ENCODE data around the gene FYCO1. TPM values are rescaled to one million over a fixed set of nuclear protein-coding genes. Genes with fewer than 3 reads are reported as not detected.
"Not testable (repeated sequence)": the region's sequence is repeated elsewhere in the genome, so short reads cannot be mapped to it uniquely, and the experiment has no call there.

FYCO1 gene
- total RNA-seq, 1 experiment from 2014 or later, result 10.9 TPM

DNA sequence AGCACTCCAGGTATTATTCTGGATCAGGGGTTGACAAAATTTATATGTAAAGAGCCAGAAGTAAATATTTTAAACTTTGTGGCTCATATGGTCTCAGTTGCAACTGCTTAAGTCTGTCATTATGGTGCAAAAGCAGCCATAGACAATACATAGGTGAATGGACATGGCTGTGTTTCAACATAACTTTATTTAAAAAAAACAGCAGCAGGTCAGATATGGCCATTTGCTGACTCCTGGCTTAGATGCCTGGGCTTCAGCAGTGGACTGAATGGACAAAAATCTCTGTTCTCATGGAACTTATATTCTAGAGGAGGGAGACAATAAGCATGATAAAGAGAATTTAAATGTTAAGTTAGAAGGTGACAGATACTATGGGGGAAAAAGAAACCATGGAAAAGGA, 11.7 kb upstream of the FYCO1 start:
- Histone ChIP-seq H3K4me1 (no peaks in the 10 kb centered on the region; the same call in 1 of the 2 replicates), H3K36me3 (ENCODE audit: control insufficient read depth, insufficient read depth, low read length) (no peaks in the 10 kb centered on the region), H3K27me3 (replicated peaks; ENCODE audit: control insufficient read depth, insufficient read depth, low read length) (no peaks in the 10 kb centered on the region), H3K9me3 (no peaks in the 10 kb centered on the region), H3K4me3 (ENCODE audit: low read depth, low read length) (no peak overlapping the region)
- BruUV-seq (replicated peaks), result no TSS peak
- H3K36me3 Mint-ChIP-seq (ENCODE audit: insufficient read depth, unreplicated experiment), result no peaks in the 10 kb centered on the region
- no peaks in the 10 kb centered on the region for H3K27me3 Mint-ChIP-seq (ENCODE audit: insufficient read depth, unreplicated experiment)
- H3K4me3 Mint-ChIP-seq (ENCODE audit: unreplicated experiment), result no peak overlapping the region
- intact Hi-C loops (cut with micrococcal nuclease; ENCODE audit: unreplicated experiment), result no loop called here
- no peaks in the 10 kb centered on the region for H3K9me3 Mint-ChIP-seq (ENCODE audit: unreplicated experiment)
- TF ChIP-seq, protein P1, sequence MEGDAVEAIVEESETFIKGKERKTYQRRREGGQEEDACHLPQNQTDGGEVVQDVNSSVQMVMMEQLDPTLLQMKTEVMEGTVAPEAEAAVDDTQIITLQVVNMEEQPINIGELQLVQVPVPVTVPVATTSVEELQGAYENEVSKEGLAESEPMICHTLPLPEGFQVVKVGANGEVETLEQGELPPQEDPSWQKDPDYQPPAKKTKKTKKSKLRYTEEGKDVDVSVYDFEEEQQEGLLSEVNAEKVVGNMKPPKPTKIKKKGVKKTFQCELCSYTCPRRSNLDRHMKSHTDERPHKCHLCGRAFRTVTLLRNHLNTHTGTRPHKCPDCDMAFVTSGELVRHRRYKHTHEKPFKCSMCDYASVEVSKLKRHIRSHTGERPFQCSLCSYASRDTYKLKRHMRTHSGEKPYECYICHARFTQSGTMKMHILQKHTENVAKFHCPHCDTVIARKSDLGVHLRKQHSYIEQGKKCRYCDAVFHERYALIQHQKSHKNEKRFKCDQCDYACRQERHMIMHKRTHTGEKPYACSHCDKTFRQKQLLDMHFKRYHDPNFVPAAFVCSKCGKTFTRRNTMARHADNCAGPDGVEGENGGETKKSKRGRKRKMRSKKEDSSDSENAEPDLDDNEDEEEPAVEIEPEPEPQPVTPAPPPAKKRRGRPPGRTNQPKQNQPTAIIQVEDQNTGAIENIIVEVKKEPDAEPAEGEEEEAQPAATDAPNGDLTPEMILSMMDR (IDR thresholded peaks at IDR 0.05; ENCODE audit: insufficient read depth in 1 of 2, low read depth in 1 of 2, low read length in 1 of 2, severe bottlenecking in 1 of 2, unreplicated experiment in 1 of 2), result no peak
- H3K27ac Mint-ChIP-seq (ENCODE audit: unreplicated experiment), result no peak overlapping the region
- ChIA-PET CTCF (no interaction called here), POLR2A (no interaction called here)
- DNase-seq, result no peak
- peaks cover 5% of the 10 kb centered on the region for H3K4me1 Mint-ChIP-seq (ENCODE audit: low read depth, unreplicated experiment)

DNA sequence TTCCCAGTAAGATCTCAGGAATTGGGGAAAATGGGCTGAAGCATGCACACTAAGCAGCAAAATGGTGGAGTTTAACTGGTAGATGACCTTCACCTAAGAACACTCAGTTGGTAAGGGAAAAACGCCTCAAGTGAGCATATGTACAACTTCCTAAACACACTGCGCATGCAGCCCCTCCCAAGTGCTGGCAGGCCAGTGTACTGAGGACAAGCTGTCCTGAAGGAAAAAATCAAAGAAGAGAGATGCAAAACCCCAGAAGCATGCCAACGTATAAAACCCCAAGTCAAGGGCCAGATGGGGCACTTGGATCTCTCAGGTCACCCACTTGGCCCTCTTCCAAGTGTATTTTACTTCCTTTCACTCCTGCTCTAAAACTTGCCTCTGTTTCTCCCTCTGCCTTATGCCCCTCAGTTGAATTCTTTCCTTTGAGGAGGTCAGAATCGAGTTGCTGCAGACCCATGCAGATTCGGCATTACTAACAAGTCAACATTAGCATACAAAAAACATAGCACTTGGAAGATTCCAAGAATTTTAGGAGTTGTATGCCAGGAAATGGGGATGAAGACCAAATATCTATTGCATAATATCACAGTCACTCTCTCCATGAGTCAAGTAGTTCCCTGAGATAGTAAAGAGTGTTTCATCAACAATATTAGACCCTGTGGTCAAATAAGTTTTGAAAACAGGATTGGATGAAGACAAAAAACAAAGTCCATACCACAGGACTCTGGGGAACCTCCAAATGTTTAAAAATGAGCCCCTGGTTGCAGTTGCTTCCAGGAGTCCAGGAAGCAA, 10.8 kb upstream of the FYCO1 start:
- peaks cover 5% of the 10 kb centered on the region for H3K4me1 Mint-ChIP-seq (ENCODE audit: low read depth, unreplicated experiment)
- no peaks in the 10 kb centered on the region for H3K27me3 Mint-ChIP-seq (ENCODE audit: insufficient read depth, unreplicated experiment)
- no peak for DNase-seq
- Histone ChIP-seq H3K9me3 (no peaks in the 10 kb centered on the region), H3K4me1 (no peaks in the 10 kb centered on the region; the same call in 1 of the 2 replicates), H3K4me3 (ENCODE audit: low read depth, low read length) (no peak overlapping the region), H3K27me3 (replicated peaks; ENCODE audit: control insufficient read depth, insufficient read depth, low read length) (no peaks in the 10 kb centered on the region), H3K36me3 (ENCODE audit: control insufficient read depth, insufficient read depth, low read length) (no peaks in the 10 kb centered on the region)
- TF ChIP-seq, protein P1 (IDR thresholded peaks at IDR 0.05; ENCODE audit: insufficient read depth in 1 of 2, low read depth in 1 of 2, low read length in 1 of 2, severe bottlenecking in 1 of 2, unreplicated experiment in 1 of 2), result no peak
- ChIA-PET POLR2A (no interaction called here), CTCF (no interaction called here)
- H3K4me3 Mint-ChIP-seq (ENCODE audit: unreplicated experiment), result no peak overlapping the region
- H3K27ac Mint-ChIP-seq (ENCODE audit: unreplicated experiment), result no peak overlapping the region
- no peaks in the 10 kb centered on the region for H3K36me3 Mint-ChIP-seq (ENCODE audit: insufficient read depth, unreplicated experiment)
- H3K9me3 Mint-ChIP-seq (ENCODE audit: unreplicated experiment), result no peaks in the 10 kb centered on the region
- intact Hi-C loops (cut with micrococcal nuclease; ENCODE audit: unreplicated experiment), result no loop called here
- BruUV-seq (replicated peaks), result no TSS peak

DNA sequence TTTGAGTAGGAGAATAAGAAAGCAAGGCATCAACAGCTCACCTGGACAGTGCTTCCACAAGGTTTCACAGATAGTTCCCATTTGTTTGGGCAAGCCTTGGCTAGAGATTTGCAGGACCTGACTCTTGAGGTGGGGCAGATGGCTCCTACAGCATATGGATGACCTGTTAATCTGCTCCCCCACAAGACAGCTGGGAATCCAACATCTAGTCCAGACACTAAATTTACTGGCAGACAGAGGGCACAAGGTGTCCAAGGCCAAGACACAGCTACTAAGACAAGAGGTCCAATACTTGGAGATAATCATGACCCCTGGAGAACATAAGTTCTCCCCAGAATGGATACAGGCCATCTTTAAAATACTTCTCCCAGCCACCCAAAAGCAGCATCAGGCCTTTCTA, 8.1 kb upstream of the FYCO1 start:
- BruUV-seq (replicated peaks); intact Hi-C loops (cut with micrococcal nuclease; ENCODE audit: unreplicated experiment); H3K36me3 Mint-ChIP-seq (ENCODE audit: insufficient read depth, unreplicated experiment); H3K36me3 ChIP-seq (ENCODE audit: control insufficient read depth, insufficient read depth, low read length); H3K27me3 ChIP-seq (replicated peaks; ENCODE audit: control insufficient read depth, insufficient read depth, low read length); H3K4me3 ChIP-seq (ENCODE audit: low read depth, low read length); H3K27ac Mint-ChIP-seq (ENCODE audit: unreplicated experiment); H3K4me1 Mint-ChIP-seq (ENCODE audit: low read depth, unreplicated experiment); H3K27me3 Mint-ChIP-seq (ENCODE audit: insufficient read depth, unreplicated experiment); DNase-seq; H3K9me3 ChIP-seq; POLR2A ChIA-PET; H3K4me1 ChIP-seq; H3K4me3 Mint-ChIP-seq (ENCODE audit: unreplicated experiment); H3K9me3 Mint-ChIP-seq (ENCODE audit: unreplicated experiment); CTCF ChIA-PET: not testable (repeated sequence)
